ENCODE measurements around the gene PTPN9.
"Not testable (repeated sequence)": the region's sequence is repeated elsewhere in the genome, so short reads cannot be mapped to it uniquely, and the experiment has no call there.

Gene PTPN9

DNA sequence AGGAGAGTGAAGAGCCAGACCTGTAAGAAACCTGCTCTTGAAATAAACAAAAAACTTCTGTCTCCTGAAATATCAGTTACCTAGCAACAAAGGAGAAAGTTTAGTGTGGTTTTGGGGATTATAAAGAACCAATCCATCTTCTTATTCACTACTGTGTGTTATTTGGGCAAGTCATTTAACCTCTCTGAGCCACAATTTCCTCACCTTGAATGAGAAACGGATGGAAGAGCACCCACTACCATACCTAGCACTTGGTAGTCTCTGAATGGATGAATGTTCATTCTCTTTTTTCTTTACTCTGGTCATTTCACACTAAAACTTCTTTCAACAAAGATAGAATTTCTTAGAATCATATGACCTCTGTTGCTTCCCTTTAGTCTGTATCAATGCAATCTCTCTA is 45.2 kb downstream of the PTPN9 start:
- DNase-seq (ENCODE audit: insufficient read length, low spot score) (no peak), FAIRE-seq (no peak)
- TF ChIP-seq, protein P1, sequence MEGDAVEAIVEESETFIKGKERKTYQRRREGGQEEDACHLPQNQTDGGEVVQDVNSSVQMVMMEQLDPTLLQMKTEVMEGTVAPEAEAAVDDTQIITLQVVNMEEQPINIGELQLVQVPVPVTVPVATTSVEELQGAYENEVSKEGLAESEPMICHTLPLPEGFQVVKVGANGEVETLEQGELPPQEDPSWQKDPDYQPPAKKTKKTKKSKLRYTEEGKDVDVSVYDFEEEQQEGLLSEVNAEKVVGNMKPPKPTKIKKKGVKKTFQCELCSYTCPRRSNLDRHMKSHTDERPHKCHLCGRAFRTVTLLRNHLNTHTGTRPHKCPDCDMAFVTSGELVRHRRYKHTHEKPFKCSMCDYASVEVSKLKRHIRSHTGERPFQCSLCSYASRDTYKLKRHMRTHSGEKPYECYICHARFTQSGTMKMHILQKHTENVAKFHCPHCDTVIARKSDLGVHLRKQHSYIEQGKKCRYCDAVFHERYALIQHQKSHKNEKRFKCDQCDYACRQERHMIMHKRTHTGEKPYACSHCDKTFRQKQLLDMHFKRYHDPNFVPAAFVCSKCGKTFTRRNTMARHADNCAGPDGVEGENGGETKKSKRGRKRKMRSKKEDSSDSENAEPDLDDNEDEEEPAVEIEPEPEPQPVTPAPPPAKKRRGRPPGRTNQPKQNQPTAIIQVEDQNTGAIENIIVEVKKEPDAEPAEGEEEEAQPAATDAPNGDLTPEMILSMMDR (IDR thresholded peaks at IDR 0.05; ENCODE audit: insufficient read depth, missing control alignments): no peak

DNA sequence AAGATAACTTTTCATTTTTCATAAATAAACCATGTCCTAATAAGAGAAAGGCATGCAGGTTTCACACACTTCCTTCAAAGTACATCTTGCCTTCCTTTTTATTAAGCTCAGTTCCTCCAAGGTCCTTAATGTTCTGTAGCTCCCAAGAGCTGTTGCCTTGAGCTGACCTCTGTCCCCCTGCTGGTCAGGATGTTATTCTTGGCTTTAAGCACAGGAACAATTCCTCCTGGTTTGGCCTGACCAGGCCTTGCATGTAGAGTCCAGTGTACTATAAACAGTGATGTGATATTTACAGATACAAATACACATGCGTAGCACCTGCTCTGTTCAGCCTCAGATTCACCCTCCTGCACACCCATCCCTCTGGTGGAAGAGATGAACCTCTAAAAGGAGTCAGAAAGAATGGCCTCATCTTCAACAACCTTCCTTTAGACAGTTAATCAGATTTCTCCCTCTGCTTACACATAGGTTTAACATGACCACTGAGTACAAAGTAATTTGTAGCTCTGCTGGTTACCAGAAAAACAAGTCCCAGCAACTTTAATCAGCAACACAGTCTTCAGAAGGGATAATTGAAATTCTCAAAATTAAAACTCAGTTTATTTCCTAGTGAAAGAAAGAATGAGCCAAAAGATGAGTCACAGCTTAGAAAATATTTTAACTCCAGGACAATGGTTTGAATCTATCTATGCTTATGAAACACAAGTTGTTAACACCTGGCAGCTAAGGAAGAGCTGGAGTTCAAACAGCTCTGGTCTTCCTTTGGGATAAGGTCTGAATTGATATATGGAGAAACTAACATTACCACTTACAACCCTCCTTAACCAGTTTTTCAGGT is 46.5 kb downstream of the PTPN9 start:
- TF ChIP-seq, protein P1 (IDR thresholded peaks at IDR 0.05; ENCODE audit: insufficient read depth, missing control alignments): peak; percentile 26
- no peak for FAIRE-seq
- DNase-seq (ENCODE audit: insufficient read length, low spot score): no peak

DNA sequence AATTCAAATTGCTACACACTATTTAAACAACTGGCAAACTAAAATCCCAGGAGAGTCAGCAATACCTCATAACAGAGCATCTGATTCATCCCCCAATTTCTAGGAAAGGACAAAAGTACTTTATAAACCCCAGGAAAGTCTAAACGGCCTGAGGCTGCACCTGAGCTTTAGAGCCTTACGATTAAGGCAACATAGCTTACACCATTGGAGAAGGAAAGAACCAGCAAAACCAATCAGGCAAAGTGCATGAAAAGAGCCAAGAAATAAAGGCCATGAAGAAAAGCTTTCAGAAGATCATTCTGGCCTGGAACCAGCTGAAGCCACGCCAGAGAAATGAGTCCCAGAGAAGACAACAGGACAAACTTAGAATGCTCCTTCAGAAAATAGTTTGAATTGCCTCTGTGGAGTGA is 48.1 kb downstream of the PTPN9 start:
- no peak for DNase-seq (ENCODE audit: insufficient read length, low spot score)
- TF ChIP-seq, protein P1 (IDR thresholded peaks at IDR 0.05; ENCODE audit: insufficient read depth, missing control alignments): no peak
- FAIRE-seq: no peak

DNA sequence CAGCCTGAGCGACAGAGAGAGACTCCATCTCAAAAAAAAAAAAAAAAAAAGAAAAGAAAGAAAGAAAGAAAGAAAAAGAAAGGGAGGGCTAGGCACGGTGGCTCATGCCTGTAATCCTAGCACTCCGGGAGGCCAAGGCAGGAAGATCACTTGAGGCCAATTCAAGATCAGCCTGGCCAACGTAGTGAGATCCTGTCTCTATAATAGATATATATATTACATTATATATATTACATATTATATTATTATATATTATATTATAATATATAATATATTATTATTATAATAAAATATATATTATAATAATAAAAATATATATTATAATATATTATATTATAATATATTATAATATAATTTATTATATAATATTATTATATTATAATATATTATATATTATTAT is 48.9 kb downstream of the PTPN9 start:
- DNase-seq (ENCODE audit: insufficient read length, low spot score): no peak
- TF ChIP-seq, protein P1 (IDR thresholded peaks at IDR 0.05; ENCODE audit: insufficient read depth, missing control alignments): no peak
- no peak for FAIRE-seq

DNA sequence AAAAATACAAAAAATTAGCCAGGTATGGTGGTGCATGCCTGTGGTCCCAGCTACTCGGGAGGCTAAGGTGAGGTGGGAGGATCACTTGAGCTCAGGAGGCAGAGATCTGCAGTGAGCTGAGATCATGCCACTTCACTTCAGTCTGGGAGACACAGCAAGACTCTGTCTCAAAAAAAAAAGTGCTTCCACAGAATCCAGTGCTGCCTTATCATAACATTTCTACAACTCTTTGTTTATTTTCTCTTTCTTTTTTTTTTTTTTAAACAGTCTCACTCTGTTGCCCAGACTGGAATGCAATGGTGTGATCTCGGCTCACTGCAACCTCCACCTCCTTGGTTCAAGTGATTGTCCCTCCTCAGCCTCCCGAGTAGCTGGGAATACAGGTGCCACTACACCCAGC is 53.4 kb downstream of the PTPN9 start:
- not testable (repeated sequence) for FAIRE-seq; DNase-seq (ENCODE audit: insufficient read length, low spot score)

DNA sequence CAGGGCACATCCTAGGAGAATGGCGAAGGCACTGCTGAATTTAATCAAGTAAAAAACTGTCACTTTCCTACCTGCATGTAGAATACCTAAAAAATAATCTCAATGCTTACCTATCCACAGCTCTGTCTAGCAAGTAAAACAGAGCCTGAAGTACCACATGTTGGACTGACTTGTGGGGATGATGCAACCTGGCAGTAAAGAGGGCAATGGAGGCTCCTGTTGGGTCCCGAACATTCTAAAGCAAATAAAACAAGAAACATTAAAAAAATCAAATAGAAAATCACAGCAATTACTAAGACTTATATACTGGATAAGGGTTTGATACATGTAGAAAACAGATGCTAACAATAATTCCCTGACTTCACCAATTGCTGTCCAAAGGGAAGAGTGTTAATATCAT is 56.1 kb downstream of the PTPN9 start:
- no peak for FAIRE-seq
- TF ChIP-seq, protein P1 (IDR thresholded peaks at IDR 0.05; ENCODE audit: insufficient read depth, missing control alignments): no peak
- DNase-seq (ENCODE audit: insufficient read length, low spot score): no peak

DNA sequence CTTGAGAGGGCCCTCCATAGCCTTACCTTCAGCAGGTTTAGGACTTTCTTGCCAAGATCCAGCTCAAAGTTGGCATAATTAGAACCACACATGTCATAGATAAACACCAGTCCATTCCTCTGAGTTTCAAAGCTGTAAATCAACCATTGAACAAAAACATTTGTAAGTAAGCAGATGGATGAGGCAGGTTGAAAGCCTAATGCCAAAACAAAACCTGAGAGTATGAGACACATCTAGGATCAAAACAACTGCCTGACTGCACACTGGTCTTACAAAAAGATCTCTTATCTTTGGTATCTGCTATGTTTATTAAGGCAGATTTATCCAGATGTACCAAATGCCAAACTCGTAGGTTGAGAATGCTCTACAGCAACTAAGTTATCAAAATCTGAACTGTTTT is 61.9 kb downstream of the PTPN9 start:
- TF ChIP-seq, protein P1 (IDR thresholded peaks at IDR 0.05; ENCODE audit: insufficient read depth, missing control alignments): no peak
- DNase-seq (ENCODE audit: insufficient read length, low spot score): no peak
- FAIRE-seq: no peak

Data from D721Med (cell line).